HG03354 (cell line): ENCODE results near the gene RPL27A.
A peak's percentile ranks its signal among the peaks of the same experiment; 100 is the strongest.

ENCODE experiments used
- ATAC-seq: cut with Tn5 transposase; IDR thresholded peaks from one replicate; pipeline ENCODE4 v1.9.1; 2021; ENCODE audit warnings: mild to moderate bottlenecking; ENCODE audit not compliant: unreplicated experiment, poor library complexity, severe bottlenecking

RPL27A gene

GRCh38 chr11:8671651-8672062 is 10.9 kb upstream of the RPL27A start:
- ATAC-seq = no peak

- ATAC-seq = no peak
Observed at GRCh38 chr11:8672346-8672745, 10.2 kb upstream of the RPL27A start.

DNA sequence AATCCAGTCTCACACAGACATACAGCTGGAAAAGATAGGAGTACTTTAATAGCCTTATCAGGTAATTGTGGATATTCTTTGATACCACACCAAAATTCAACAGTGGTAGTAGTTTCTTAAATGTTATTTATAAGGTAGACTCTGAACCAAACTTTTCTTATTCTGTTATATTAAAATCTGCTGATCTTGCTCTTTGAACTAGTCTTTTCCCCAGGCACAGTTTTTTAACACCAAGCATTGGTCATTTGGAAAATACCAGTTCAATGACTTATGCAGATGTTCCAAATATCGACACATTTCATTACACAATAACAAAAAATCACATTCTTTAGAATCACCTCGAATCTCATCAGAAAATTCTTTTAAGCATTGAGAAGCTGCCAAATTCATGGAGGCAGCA is 7.7 kb upstream of the RPL27A start:
- no peak for ATAC-seq

GRCh38 chr11:8676458-8676857 is 6.1 kb upstream of the RPL27A start:
- ATAC-seq = no peak

DNA sequence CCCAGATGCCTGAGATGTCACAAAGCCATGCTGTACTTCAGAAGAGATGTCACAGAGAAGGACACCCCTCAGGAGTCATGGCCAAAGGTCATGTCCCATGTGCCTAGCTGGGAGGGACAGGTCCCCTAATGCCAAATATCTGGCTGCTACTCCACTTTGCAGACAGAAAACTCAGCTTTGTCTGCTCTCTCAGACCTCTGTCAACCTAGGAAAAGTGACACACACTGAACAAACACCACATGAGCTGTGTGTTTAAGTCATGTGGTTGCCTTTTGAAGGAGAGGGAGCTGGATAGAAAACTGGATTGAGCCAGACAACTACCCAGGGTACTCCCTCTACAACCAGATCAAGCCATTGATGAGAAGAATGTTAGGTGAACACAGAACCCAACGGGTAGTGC is 3.6 kb upstream of the RPL27A start:
- no peak for ATAC-seq

DNA sequence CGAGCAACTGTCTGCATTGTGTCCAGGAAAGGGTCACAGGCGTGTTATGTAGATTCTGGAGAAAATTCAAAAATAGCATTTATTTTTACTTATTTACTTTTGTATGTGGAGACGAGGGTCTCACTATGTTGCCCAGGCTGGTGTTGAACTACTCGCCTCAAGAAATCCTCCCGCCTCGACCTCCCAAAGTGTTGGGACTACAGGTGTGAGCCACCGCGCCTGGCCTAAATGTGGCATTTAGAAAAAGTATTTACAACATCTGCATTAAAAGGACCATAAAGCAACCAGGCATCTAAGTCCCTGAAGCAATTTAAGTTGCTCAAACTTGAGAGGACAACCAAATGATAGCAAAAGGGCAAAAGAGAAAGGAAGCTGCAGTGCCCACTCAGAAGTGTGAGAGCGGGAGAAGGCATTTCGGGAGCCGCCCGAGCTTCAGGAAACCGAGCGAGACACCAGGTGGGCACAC is 722 bp upstream of the RPL27A start:
- ATAC-seq = no peak

DNA sequence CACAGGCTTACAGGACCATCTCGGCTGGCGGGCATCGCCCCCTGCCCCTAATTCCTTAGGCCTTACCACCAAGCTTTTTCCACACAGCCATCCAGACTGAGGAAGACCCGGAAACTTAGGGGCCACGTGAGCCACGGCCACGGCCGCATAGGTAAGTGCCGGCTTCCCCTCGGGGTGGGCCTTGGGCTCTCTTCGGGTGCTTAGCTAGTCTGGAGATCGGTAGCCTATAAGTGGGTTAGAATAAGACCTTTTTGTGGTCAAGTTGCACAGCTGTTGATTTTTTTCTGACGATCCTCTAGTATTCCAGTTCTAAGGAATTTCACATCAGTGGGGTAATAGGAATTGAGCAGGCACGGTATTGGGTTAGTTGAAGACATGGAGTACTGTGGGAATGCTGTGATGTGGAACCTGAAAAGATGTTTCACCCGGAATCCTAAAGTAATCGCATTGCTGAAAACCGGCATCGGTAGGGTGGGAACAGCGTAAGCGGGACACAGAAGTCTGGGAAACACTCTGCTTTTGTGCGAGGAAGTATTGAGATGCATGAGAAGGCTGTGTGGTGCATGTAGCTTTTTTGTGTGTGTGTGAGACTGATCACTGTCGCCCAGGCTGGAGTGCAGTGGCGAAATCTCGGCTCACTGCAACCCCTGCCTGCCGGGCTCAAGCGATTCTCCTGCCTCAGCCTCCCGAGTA is 669 bp downstream of the RPL27A start:
- ATAC-seq = peak; percentile 6

DNA sequence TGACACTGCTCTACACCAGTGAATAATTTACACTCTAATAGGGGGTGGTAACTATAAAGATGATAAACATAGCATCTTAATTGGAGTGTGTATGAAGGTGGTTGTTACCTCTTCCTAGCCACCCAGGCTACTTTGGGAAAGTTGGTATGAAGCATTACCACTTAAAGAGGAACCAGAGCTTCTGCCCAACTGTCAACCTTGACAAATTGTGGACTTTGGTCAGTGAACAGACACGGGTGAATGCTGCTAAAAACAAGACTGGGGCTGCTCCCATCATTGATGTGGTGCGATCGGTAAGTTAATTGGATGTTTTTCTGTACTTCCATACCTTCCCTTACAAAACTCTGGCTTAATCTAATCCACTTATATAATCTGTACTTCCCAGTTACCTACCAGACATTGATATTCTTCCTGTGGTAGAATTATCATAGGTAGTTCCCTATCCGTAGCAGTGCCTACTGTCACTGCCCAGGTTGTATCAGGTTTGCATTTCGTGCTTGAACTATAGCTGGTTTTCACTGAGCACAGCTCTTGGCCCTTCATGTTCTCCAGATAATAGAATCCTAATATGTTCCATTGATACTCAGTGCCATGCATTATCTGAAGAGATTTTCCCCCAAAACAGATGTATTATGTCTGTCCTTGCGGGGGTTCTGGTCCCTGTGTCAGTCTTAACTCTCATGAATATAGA is 2.2 kb downstream of the RPL27A start:
- no peak for ATAC-seq

DNA sequence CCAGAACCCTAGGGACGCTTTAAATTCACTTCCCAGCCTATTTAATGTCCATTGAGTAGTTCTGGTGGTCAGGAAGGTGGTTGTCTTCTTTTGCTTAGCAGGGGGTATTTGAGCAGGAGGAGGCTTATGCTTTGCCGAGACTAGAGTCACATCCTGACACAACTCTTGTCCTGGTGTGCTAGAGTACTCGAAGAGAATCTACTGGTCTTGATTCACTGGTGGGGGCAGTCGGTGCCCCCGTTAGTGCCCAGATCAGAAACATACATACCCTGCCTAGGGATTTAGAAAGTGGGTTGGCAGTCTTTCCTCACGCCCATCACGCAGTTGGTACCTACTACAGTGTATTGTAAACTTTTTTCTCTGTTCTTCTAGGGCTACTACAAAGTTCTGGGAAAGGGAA is 2.7 kb downstream of the RPL27A start:
- ATAC-seq = no peak

- no peak for ATAC-seq
Observed at GRCh38 chr11:8685820-8686219, 3.2 kb downstream of the RPL27A start.

DNA sequence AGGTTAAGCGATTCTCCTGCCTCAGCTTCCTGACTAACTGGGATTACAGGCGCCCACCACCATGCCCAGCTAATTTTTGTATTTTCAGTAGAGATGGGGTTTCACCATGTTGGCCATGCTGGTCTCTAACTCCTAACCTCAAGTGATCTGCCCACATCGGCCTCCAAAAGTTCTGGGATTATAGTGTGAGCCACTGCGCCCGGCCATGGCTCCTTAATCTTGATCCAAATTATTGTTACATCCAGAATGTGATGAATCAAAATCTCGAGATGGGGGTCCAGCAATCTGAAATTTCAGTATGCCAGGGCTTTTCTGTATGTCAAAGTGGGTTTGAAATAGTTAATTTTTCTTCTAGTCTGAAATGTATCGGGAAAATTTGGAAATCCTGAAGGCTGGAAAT is 3.7 kb downstream of the RPL27A start:
- no peak for ATAC-seq

GRCh38 chr11:8688414-8689362 is 6.1 kb downstream of the RPL27A start:
- ATAC-seq = peak; percentile 96

- no peak for ATAC-seq
Observed at GRCh38 chr11:8689726-8690255, 7.2 kb downstream of the RPL27A start.

- no peak for ATAC-seq
Observed at GRCh38 chr11:8690374-8691342, 8.1 kb downstream of the RPL27A start.

- ATAC-seq = no peak
Observed at GRCh38 chr11:8691601-8692000, 9.0 kb downstream of the RPL27A start.

DNA sequence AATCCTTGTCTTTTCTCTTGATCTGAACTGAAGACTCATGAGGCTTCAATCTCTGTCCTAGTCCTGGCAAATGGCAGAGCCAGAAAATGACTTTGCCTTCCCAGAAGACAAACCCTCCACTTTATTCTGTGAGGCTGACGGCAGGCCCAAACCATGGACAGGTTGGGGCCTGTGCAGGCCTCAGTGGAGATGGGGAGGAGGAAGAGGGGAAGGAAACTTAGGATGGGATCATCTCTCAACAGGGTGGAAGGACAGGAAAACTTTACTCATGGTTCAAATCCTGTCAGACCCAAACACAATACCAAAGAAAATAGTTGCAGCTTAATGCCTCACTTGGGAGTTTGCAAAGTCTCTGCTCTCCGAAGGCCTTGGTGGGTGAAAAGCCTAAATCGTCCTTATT is 9.8 kb downstream of the RPL27A start:
- no peak for ATAC-seq

- ATAC-seq = no peak
Observed at GRCh38 chr11:8693010-8693551, 10.5 kb downstream of the RPL27A start.

DNA sequence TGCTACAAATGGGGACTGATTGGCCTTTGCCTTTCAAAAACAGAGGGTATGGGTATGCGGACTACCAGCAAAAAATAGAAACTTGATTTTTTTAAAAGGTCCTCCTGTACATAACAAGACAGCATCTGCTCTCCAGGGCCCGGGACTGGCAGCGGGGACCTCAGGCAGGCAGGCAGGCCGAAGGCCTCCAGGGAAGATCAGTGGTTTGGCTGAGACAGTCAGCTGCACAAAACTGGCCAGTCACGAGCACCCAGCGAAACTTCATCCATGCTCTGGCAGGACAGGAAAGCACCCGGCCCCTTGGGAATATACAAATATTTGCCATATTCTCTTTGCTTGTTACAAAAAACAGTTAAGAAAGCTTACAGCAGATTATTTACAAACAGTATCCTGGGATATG is 11.0 kb downstream of the RPL27A start:
- ATAC-seq = no peak

DNA sequence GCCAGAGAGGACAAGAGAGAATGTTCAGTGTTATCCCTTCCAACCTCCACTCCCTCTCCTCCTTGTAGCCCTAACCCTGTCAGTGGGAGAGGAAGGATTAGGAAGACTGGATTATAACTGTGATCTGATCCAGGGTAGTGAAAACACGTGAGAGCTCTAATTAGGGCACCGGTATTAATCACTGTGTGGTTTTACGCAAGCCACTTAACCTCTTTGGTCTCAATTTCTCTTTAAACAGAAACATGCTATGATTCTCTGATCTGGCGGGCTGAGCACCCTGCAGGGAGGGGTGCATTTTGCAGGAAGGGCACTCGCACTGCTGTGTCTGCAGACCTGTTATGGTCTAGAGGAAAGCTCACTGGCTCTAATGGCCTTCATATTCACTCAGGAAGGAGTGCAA is 11.5 kb downstream of the RPL27A start:
- ATAC-seq = no peak
